Measurements from ENCODE around the gene IDH3G. TPM values are rescaled to one million over a fixed set of nuclear protein-coding genes. Genes with fewer than 3 reads are reported as not detected.
A peak's percentile ranks its signal among the peaks of the same experiment; 100 is the strongest.

IDH3G gene
- total and polyA plus RNA-seq, 2 of the 8 experiments (the other 6 are each of a cell fraction or from before 2014, with no cell fraction given): 39.4 to 66.7 TPM

DNA sequence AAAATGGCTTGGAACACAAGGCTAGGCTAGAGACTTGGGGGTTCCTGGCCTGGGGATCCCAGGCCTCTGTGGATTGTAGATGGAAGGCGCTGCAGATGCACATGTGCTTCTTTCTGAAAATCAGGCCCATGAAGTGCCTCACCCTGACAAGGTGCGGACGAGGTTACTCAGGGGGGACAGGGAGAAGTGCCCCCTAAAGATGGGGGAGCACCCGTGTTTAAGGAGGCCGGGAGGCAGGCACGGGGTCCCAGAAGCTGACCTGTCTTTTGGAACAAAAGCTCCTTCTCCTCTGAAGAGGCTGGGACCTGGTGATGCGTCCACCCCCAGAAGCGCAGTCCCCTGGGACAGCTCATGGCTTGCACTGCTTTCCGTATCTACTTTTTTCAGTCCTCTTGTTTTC, 33.7 kb upstream of the IDH3G start:
- FAIRE-seq (no peak), DNase-seq (ENCODE audit: low read depth in 1 of 2, low spot score in 2 of 2) (no peak)
- no peak overlapping the region for H2BK20ac ChIP-seq (ENCODE audit: low read length)
- ChIA-PET POLR2A (ENCODE audit: partially characterized antibody) (interaction anchor here (0.7 to 3.6 kb wide), 6 partner anchors 9 to 117 kb away, joined by 3 to 23 read pairs (median 4); partner anchors contain the start of gene RENBP), CTCF (ENCODE audit: partially characterized antibody) (interaction anchor here (0.9 to 1.8 kb wide), 4 partner anchors 9 to 98 kb away, joined by 4 to 6 read pairs (median 4); partner anchors contain the start of gene ARHGAP4)
- H2BK120ac ChIP-seq (replicated peaks; ENCODE audit: low read depth, low read length): peak overlapping the region; percentile 15
- peaks cover 0 to 6% (median 2%) of the 10 kb centered on the region in 4 experiments; a peak in 3 of 7 replicates for H3K27me3 ChIP-seq (replicated peaks in 1 of 4; ENCODE audit: control insufficient read depth in 3 of 4, extremely low read depth in 1 of 4, insufficient read depth in 3 of 4, low read length in 3 of 4)
- H3K79me2 ChIP-seq (ENCODE audit: control insufficient read depth in 1 of 2, insufficient read depth in 2 of 2, low read length in 2 of 2): peaks cover 23 to 59% of the 10 kb centered on the region in 2 experiments; a peak in 3 of 4 replicates
- no peak overlapping the region for H4K8ac ChIP-seq (ENCODE audit: extremely low read depth, insufficient read depth, low read length)
- peak overlapping the region; percentile 75; the same call in 1 of the 2 replicates for H2AK5ac ChIP-seq (ENCODE audit: low read depth, low read length)
- TF ChIP-seq RXRA (IDR thresholded peaks at IDR 0.05; ENCODE audit: insufficient read depth, low read depth, low read length) (no peak), EGR1 (IDR thresholded peaks at IDR 0.05; ENCODE audit: borderline replicate concordance, low read depth, low read length) (no peak), CHD1 (IDR thresholded peaks at IDR 0.05; ENCODE audit: low read depth, low read length) (no peak), SIX5 (IDR thresholded peaks at IDR 0.05; ENCODE audit: low read depth, low read length) (no peak), SIRT6 (IDR thresholded peaks at IDR 0.05; ENCODE audit: low read length) (no peak), EP300 (IDR thresholded peaks at IDR 0.05; ENCODE audit: borderline replicate concordance in 1 of 2, low read depth in 2 of 2, low read length in 2 of 2) (no peak)
- TF ChIP-seq, protein P1, sequence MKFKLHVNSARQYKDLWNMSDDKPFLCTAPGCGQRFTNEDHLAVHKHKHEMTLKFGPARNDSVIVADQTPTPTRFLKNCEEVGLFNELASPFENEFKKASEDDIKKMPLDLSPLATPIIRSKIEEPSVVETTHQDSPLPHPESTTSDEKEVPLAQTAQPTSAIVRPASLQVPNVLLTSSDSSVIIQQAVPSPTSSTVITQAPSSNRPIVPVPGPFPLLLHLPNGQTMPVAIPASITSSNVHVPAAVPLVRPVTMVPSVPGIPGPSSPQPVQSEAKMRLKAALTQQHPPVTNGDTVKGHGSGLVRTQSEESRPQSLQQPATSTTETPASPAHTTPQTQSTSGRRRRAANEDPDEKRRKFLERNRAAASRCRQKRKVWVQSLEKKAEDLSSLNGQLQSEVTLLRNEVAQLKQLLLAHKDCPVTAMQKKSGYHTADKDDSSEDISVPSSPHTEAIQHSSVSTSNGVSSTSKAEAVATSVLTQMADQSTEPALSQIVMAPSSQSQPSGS (IDR thresholded peaks at IDR 0.05; ENCODE audit: low read length): no peak
- H3K4ac ChIP-seq (replicated peaks; ENCODE audit: insufficient read length, low read depth, low read length): no peak overlapping the region
- H3K9ac ChIP-seq (replicated peaks in 1 of 4; ENCODE audit: extremely low read depth in 1 of 4, low read depth in 3 of 4, low read length in 3 of 4): peak overlapping the region in 2 of 4 experiments; percentile 32 to 41; a peak in 3 of 7 replicates
- WGBS, 2 experiments (ENCODE audit: extremely low coverage in 1 of 2, insufficient coverage in 1 of 2, insufficient read length in 1 of 2, insufficient replicate concordance in 2 of 2, low coverage in 1 of 2, low lambda C conversion rate in 2 of 2, missing lambda C conversion rate in 1 of 2): 45% methylated on average over 7 of the region's 9 CpGs; no CpG with 5 or more reads in 1 of the 2 experiments
- H3K4me3 ChIP-seq (ENCODE audit: extremely low read depth in 1 of 4, insufficient read depth in 2 of 4, low read depth in 3 of 4, low read length in 4 of 4): peak overlapping the region; percentile 26 to 78 (median 54); a peak in 6 of 8 replicates
- H4K91ac ChIP-seq (replicated peaks; ENCODE audit: insufficient read length, low read length): peak overlapping the region; percentile 49
- no peaks in the 10 kb centered on the region; a peak in 1 of 8 replicates for H3K36me3 ChIP-seq (ENCODE audit: control insufficient read depth in 2 of 4, insufficient read depth in 4 of 4, low read length in 3 of 4)
- H3K9me3 ChIP-seq (ENCODE audit: insufficient read depth in 2 of 2, low read depth in 1 of 2, low read length in 1 of 2): no peaks in the 10 kb centered on the region
- peak overlapping the region; percentile 90; the same call in 1 of the 2 replicates for H3K18ac ChIP-seq (ENCODE audit: extremely low read depth, low read length)
- peak overlapping the region; percentile 87; the same call in 1 of the 2 replicates for H2BK5ac ChIP-seq (ENCODE audit: low read depth, low read length)
- no peaks in the 10 kb centered on the region; the same call in 1 of the 2 replicates for H3K79me1 ChIP-seq (ENCODE audit: low read depth, low read length)
- no peak overlapping the region for H3K14ac ChIP-seq (ENCODE audit: insufficient read length)
- no peak overlapping the region for H3K23ac ChIP-seq (ENCODE audit: insufficient read length)
- no peak overlapping the region for H4K5ac ChIP-seq (ENCODE audit: insufficient read length, low read depth, low read length)
- H2BK15ac ChIP-seq (ENCODE audit: low read length): no peak overlapping the region
- H3K27ac ChIP-seq (ENCODE audit: low read depth, low read length): no peak overlapping the region; the same call in 1 of the 2 replicates
- H3K4me1 ChIP-seq (replicated peaks in 1 of 4; ENCODE audit: control insufficient read depth in 3 of 4, insufficient read depth in 4 of 4, low read length in 3 of 4): peaks cover 6 to 22% (median 14%) of the 10 kb centered on the region in 4 experiments; a peak in 6 of 7 replicates
- no peak overlapping the region for H3K56ac ChIP-seq (replicated peaks; ENCODE audit: insufficient read length, low read depth, low read length)
- peak overlapping the region; percentile 61 to 72 for H3K4me2 ChIP-seq (ENCODE audit: insufficient read depth in 1 of 2, low read depth in 2 of 2, low read length in 2 of 2)
- H3K23me2 ChIP-seq (ENCODE audit: low read depth, low read length): no peaks in the 10 kb centered on the region
- no peak overlapping the region for H2AFZ ChIP-seq (ENCODE audit: low read length)
- no peak overlapping the region for H2BK12ac ChIP-seq (ENCODE audit: low read depth, low read length)
- peaks cover 0 to 2% of the 10 kb centered on the region in 2 experiments for H4K20me1 ChIP-seq (replicated peaks in 1 of 2; ENCODE audit: control insufficient read depth in 1 of 2, insufficient read depth in 2 of 2, low read length in 2 of 2)

Data from H1 (cell line).